Stimulated activated CD4-positive, alpha-beta T cell treated with anti-CD3 and anti-CD28 coated beads, Interleukin-4, amount 100 ng/mL, for 1 hour (primary cell): ENCODE data around the gene MLANA.

ENCODE experiments used
- DNase-seq: peaks from one replicate; pipeline ENCODE4 v3.0.0-alpha.2; 2020

The MLANA gene

GRCh38 chr9:5890641-5891040 lies at the start of gene MLANA:
Gene MLANA (plus strand): TSS chr9:5890889. CDS start chr9:5892475, 1,586 bp downstream.
- DNase-seq = no peak

GRCh38 chr9:5841771-5842573 lies 48.7 kb upstream of the MLANA start:
- DNase-seq = peak; percentile 50

- DNase-seq = no peak
Observed at GRCh38 chr9:5842929-5843793, 47.5 kb upstream of the MLANA start.

DNA sequence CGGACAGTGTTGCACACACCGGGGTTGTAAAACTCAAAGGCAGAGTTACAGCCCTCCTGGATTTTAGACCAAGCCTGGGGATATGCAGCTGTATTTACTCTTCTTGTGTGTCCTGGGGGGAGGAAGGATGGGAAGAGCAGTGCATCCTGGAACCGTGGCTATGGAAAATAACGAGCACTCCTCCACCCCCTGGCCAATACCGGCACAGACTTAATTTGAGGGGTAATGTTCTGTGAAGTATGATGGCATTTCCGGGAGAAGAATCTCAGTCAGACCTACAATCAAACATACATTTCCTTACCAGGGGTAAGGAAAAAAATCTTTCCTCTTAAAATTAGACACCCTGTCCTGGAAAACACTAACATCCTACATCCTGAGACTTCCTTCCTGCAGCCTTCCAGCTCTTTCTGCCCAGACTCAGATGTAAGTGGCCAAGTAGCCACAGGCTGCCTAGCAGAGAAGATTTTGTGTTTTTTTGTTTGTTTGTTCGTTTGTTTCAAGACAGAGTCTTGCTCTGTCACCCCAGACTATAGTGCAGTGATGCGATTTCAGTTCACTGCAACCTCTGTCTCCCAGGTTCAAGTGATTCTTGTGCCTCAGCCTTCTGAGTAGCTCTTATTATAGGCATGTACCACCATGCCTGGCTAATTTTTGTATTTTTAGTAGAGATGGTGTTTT lies 46.8 kb upstream of the MLANA start:
- no peak for DNase-seq

- no peak for DNase-seq
Observed at GRCh38 chr9:5845157-5845531, 45.5 kb upstream of the MLANA start.

DNA sequence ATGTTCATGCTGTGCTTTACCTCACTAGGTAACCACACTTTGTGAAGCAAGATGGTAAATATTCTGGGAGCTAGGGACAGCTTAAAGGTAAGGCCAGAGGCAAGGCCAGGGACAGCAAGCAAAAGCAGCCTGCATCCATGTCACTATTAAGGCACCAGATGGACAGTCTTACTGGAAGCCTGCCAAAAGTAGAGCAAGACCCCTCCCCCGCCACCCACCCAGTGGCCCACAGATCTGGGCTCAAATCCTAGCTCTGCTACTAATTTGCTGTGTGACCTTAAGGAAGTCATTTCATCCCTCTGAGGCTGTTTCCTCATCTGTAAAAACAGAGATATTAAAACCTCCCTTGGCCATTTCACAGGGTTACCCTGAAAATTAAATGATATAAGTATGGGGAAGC lies 44.6 kb upstream of the MLANA start:
- no peak for DNase-seq

DNA sequence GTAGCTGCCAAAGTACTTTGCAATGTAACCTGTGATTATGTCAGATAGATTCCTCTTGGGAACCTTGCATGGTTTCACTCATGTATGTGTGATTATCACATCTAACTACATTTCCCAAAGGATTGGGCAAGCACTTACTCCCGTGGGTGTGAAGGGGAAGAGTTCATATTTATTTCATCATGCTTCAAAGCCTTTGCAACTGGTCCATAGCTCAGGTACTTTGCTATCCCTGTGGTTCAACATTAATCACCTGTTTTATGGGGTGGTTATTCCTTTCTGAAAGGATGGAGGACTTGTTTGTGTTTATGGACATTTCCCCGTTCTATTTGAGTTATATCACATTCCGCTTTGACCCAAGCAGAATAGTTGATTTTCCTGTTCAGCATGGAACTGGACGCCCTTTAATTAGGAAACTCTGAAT lies 44.2 kb upstream of the MLANA start:
- DNase-seq = no peak

GRCh38 chr9:5848372-5848882 lies 42.3 kb upstream of the MLANA start:
- DNase-seq = no peak

DNA sequence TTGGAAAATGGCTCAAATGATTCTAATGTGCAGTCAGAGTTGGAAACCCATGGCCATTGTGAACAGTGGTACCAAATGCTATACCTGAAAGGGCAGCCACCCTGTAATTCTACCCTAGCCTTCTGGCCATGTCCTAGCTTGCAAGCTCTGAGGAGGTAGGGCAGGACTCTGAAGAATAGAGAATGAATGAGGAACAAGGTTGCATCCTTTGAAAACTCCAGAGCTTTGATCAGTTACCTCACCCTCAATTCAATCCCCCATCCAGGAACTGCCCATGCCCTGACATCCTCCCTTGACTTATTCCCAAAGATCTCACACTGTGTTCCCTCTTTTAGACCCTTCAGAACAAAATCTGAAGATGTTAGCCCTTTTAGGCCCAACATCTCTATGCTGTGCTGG lies 40.0 kb upstream of the MLANA start:
- no peak for DNase-seq

- DNase-seq = peak; percentile 10
Observed at GRCh38 chr9:5851445-5851844, 39.2 kb upstream of the MLANA start.

DNA sequence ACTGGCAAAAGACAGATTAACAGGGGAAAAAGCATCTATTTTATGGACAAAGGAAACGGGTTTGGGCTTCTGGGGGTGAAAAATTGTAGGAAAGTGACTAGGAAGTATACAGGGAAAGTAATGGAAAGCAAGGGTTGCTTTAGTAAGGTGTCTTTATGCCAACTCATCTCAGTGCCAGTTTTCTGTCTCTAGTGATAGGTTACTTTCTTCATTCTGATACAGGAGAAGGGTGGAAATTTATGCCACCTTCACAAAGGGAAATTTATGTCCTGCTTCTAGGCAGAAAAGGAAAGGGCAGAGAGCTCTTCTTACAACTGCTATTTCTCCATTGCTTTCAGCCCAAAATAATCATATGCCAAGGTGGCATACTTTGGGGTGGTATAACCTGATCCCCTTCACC lies 37.7 kb upstream of the MLANA start:
- DNase-seq = no peak

- DNase-seq = no peak
Observed at GRCh38 chr9:5853617-5854016, 37.1 kb upstream of the MLANA start.

GRCh38 chr9:5854063-5854790 lies 36.5 kb upstream of the MLANA start:
- DNase-seq = no peak

DNA sequence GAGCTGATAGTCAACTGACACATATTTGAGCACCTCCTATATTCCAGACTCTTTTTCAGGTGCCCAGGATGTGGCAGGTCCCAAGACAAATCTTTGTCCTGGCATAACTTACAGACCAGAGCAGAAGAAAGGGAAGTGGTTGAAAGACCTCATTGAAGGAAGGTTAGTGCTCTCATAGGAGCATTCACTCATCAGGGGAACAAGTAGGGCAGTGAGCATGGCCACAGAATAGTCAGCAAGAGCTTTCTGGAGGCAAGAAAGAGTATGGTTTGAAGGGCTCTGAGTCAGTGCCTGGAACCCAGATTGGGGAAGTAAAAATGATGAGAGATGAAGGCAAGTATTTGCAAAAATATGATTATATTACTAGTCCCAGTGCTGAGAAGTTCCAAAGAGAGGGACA lies 32.8 kb upstream of the MLANA start:
- no peak for DNase-seq

GRCh38 chr9:5858833-5859232 lies 31.9 kb upstream of the MLANA start:
- DNase-seq = no peak

GRCh38 chr9:5863092-5863746 lies 27.5 kb upstream of the MLANA start:
- DNase-seq = no peak

DNA sequence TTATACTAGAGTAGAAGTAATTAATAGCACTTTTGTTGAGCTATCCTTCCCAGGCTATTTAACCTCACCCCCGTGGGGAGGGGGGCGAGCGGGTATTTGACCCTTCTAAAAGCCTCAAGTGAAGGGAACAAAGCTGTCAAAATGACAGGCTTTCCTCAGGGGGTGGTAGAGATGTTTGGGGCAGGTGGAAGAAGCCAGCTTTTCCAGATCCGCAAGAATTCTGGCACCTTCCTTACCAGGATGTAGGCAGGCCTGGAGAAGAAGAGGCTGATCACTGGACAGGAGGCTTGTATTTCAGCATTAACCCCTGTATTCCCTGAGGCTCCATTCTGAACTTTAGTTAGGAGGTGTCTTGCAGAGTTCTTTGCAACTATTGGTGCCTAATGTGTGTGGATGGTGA lies 26.2 kb upstream of the MLANA start:
- no peak for DNase-seq

DNA sequence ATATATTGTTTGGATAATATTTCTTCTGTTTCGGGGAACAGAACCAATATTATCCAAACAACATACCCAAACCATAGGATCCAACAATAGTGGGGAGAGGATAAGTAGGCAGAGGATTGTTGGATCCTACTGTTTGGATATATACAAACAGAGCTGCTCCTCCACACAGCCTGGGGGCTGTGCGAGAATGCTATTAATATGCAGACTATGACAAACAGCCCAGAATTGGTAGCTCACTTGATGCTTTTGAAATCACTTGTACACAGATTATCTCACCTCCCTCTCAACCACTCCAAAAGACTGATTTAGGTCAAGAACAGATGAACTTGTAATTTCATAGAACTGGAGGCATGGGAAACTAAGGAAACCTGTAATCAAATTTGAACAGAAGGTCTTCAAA lies 24.4 kb upstream of the MLANA start:
- DNase-seq = no peak

- no peak for DNase-seq
Observed at GRCh38 chr9:5866685-5867084, 24.0 kb upstream of the MLANA start.

DNA sequence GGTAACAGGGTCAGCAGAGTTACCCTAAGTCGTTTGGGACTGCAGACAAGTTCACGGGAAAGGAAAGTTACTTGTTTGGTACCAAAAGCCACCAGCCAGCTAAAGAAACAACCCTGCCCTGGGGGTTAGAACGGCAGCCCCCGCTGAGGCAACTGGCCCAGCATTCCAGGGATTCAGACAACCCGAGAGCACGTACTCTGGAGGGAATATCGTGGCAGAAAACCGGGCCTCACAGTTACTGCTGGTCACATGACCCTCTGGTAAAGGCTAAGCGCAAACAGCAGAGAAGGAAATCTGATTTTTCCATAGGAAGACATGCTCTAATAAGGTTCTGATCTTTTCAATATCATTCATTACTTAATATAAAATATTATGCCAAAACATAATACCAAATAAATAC lies 22.5 kb upstream of the MLANA start:
- no peak for DNase-seq

- DNase-seq = peak; percentile 15
Observed at GRCh38 chr9:5869315-5870019, 21.2 kb upstream of the MLANA start.

DNA sequence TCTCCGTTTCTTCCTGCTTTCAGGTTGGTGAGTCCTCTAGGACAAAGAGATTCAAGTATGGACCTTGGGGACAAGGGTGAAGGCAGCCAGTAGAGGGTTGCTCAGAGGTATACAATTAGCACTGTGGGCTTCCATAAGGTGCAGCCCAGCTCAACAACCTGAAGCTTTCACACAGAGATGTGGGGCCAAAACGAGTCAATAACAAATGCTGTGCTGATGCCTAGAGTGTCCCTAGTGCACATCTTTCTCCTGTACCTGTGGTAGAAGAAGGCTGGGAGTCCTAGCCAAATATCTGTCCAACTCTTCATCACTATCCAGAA lies 20.7 kb upstream of the MLANA start:
- DNase-seq = no peak
